ENCODE results near the gene EXOSC1. TPM values are rescaled to one million over a fixed set of nuclear protein-coding genes. Genes with fewer than 3 reads are reported as not detected.

The EXOSC1 gene
- total and polyA plus RNA-seq, 2 of the 13 experiments (the other 11 are each of a cell fraction or from before 2014, with no cell fraction given), result 36.3 to 39.9 TPM

DNA sequence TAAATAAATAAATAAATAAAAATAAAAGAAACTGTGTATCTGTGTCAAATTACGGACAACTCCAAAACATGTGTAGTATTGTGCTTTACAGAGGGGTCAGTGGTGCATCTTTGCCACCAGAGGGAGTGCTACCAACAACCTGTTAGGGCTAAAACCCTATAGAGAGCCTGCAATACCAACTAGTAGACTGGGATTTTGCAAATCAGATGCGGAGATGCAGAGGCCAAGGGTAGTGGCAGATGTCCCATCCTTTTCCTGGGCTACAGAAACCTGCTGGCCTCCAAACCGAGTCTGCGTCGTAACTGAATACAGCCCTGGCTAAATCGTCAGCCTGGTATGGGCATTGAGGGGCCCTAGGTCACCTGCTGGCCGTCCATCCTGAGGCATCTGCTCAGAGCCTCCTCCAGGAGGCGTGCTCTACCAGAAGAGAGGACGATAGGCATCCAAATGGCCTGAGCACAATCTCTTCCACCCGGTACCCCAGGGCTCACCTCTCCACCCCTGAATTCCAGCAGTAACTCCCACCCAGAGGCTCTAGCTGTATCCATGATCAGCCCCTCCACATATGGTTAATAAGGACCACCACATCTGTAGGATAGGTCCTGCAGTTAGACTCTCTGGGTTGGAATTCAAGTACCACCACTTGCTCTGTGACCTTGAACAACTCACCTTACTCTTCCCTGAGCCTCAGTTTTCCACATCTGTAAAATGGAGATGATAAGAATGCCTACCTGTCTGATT, 38.4 kb downstream of the EXOSC1 start (continued):
- TF ChIP-seq, protein P1, sequence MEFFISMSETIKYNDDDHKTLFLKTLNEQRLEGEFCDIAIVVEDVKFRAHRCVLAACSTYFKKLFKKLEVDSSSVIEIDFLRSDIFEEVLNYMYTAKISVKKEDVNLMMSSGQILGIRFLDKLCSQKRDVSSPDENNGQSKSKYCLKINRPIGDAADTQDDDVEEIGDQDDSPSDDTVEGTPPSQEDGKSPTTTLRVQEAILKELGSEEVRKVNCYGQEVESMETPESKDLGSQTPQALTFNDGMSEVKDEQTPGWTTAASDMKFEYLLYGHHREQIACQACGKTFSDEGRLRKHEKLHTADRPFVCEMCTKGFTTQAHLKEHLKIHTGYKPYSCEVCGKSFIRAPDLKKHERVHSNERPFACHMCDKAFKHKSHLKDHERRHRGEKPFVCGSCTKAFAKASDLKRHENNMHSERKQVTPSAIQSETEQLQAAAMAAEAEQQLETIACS (CRISPR knock-in tag; IDR thresholded peaks at IDR 0.05), result no peak
- TF ChIP-seq ZFP37 (CRISPR knock-in tag; IDR thresholded peaks at IDR 0.05; ENCODE audit: borderline replicate concordance) (no peak), HNRNPL (IDR thresholded peaks at IDR 0.05; ENCODE audit: low read depth, low read length) (no peak), KMT2A (CRISPR knock-in tag; IDR thresholded peaks at IDR 0.05) (no peak), RCOR2 (CRISPR knock-in tag; IDR thresholded peaks at IDR 0.05) (peak; percentile 97), ZNF317 (CRISPR knock-in tag; IDR thresholded peaks at IDR 0.05) (peak; percentile 25), KDM6A (CRISPR knock-in tag; IDR thresholded peaks at IDR 0.05; ENCODE audit: low read depth) (no peak), HOXA9 (CRISPR knock-in tag; IDR thresholded peaks at IDR 0.05; ENCODE audit: borderline replicate concordance) (no peak), STAT5B (CRISPR knock-in tag; IDR thresholded peaks at IDR 0.05) (no peak), AGO2 (optimal IDR thresholded peaks at IDR 0.05; ENCODE audit: low read depth, low read length) (no peak), ZFP36L2 (CRISPR knock-in tag; IDR thresholded peaks at IDR 0.05) (no peak), ZNF720 (CRISPR knock-in tag; IDR thresholded peaks at IDR 0.05) (no peak), SP140L (CRISPR knock-in tag; IDR thresholded peaks at IDR 0.05; ENCODE audit: borderline replicate concordance) (no peak), POLR2A (IDR thresholded peaks at IDR 0.05; ENCODE audit: insufficient read depth in 1 of 2, low read depth in 2 of 2, low read length in 2 of 2) (no peak), TCF7 (IDR thresholded peaks at IDR 0.05; ENCODE audit: low read depth) (no peak), ZNF563 (CRISPR knock-in tag; IDR thresholded peaks at IDR 0.05) (no peak), ZNF776 (CRISPR knock-in tag; IDR thresholded peaks at IDR 0.05) (no peak), PCBP2 (optimal IDR thresholded peaks at IDR 0.05; ENCODE audit: low read depth, low read length, poor library complexity, severe bottlenecking) (no peak), EHMT2 (IDR thresholded peaks at IDR 0.05; ENCODE audit: borderline replicate concordance, low read depth, low read length) (no peak; the same call in 1 of the 2 replicates), JDP2 (CRISPR knock-in tag; IDR thresholded peaks at IDR 0.05; ENCODE audit: borderline replicate concordance) (no peak), KDM5A (IDR thresholded peaks at IDR 0.05; ENCODE audit: borderline replicate concordance, low read length) (peak; percentile 53; the same call in 1 of the 2 replicates), TSC22D2 (CRISPR knock-in tag; IDR thresholded peaks at IDR 0.05; ENCODE audit: borderline replicate concordance) (peak; percentile 64; the same call in 1 of the 2 replicates), TEAD3 (CRISPR knock-in tag; optimal IDR thresholded peaks at IDR 0.05; ENCODE audit: borderline replicate concordance) (peak; percentile 83), ZNF703 (CRISPR knock-in tag; IDR thresholded peaks at IDR 0.05; ENCODE audit: borderline replicate concordance) (no peak)
- TF ChIP-seq, protein P2, sequence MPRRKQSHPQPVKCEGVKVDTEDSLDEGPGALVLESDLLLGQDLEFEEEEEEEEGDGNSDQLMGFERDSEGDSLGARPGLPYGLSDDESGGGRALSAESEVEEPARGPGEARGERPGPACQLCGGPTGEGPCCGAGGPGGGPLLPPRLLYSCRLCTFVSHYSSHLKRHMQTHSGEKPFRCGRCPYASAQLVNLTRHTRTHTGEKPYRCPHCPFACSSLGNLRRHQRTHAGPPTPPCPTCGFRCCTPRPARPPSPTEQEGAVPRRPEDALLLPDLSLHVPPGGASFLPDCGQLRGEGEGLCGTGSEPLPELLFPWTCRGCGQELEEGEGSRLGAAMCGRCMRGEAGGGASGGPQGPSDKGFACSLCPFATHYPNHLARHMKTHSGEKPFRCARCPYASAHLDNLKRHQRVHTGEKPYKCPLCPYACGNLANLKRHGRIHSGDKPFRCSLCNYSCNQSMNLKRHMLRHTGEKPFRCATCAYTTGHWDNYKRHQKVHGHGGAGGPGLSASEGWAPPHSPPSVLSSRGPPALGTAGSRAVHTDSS (CRISPR knock-in tag; conservative IDR thresholded peaks at IDR 0.05), result no peak
- TF ChIP-seq, protein P3, sequence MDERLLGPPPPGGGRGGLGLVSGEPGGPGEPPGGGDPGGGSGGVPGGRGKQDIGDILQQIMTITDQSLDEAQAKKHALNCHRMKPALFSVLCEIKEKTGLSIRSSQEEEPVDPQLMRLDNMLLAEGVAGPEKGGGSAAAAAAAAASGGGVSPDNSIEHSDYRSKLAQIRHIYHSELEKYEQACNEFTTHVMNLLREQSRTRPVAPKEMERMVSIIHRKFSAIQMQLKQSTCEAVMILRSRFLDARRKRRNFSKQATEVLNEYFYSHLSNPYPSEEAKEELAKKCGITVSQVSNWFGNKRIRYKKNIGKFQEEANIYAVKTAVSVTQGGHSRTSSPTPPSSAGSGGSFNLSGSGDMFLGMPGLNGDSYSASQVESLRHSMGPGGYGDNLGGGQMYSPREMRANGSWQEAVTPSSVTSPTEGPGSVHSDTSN (CRISPR knock-in tag; IDR thresholded peaks at IDR 0.05), result no peak
- TF ChIP-seq, protein P4, sequence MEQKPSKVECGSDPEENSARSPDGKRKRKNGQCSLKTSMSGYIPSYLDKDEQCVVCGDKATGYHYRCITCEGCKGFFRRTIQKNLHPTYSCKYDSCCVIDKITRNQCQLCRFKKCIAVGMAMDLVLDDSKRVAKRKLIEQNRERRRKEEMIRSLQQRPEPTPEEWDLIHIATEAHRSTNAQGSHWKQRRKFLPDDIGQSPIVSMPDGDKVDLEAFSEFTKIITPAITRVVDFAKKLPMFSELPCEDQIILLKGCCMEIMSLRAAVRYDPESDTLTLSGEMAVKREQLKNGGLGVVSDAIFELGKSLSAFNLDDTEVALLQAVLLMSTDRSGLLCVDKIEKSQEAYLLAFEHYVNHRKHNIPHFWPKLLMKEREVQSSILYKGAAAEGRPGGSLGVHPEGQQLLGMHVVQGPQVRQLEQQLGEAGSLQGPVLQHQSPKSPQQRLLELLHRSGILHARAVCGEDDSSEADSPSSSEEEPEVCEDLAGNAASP (CRISPR knock-in tag; IDR thresholded peaks at IDR 0.05; ENCODE audit: borderline replicate concordance), result peak; percentile 11; the same call in 1 of the 2 replicates

Data from HepG2 (cell line).